Motor neuron (in vitro differentiated cells): ENCODE results near the gene CD99. TPM values are rescaled to one million over a fixed set of nuclear protein-coding genes. Genes with fewer than 3 reads are reported as not detected.

ENCODE experiments used
- ATAC-seq, 8 experiments: fragments of 200-7000 bp; cut with Tn5 transposase; replicated peaks in 6 of 8; 2 replicates each; pipeline ENCODE4 v1.8.0; 2021; ENCODE audit warnings: mild to moderate bottlenecking in 8 of 8, moderate library complexity in 8 of 8
- H3K27ac ChIP-seq, 2 donors: fragments of 250-450 bp; sonication (Bioruptor Pico); 2 replicates each; pipeline ENCODE4 v1.9.0; 2021; ENCODE audit warnings: antibody characterized with exemption in 2 of 2, mild to moderate bottlenecking in 2 of 2, moderate library complexity in 1 of 2
- H3K4me1 ChIP-seq, 2 donors: fragments of 250-450 bp; sonication (Bioruptor Pico); replicated peaks in 1 of 2; 2 replicates each; pipeline ENCODE4 v1.6.1; 2021; ENCODE audit warnings: antibody characterized with exemption in 2 of 2, mild to moderate bottlenecking in 2 of 2, moderate library complexity in 1 of 2
- H3K4me3 ChIP-seq, 5 donors: fragments of 250-450 bp; sonication (Bioruptor Pico); 2 replicates each; pipeline ENCODE4 v1.9.0; 2021; ENCODE audit warnings: antibody characterized with exemption in 5 of 5, mild to moderate bottlenecking in 5 of 5, moderate library complexity in 4 of 5
- WGBS, 10 experiments: fragments of 450-650 bp; shearing (Covaris generic); methylation state at CpG; one replicate each; pipeline ENCODE4 v1.0.0; 2022; 5-methylcytosine and 5-hydroxymethylcytosine counted together
- in situ Hi-C, 9 experiments: fragments of 400-800 bp; cut with MboI; loops; one replicate each; pipeline ENCODE4 v1.15.0; 2021; ENCODE audit warnings: low sequenced_read_pairs in 9 of 9, low pct_unique_long_range_greater_than_20kb in 2 of 9; ENCODE audit not compliant: unreplicated experiment in 9 of 9
- total RNA-seq, 8 experiments: library from RNA; unstranded; fragments of 300-600 nt; gene quantifications; 2 replicates each; pipeline versions ENCODE4 v1.2.3 to v1.2.4, GENCODE V29; 2022

Gene CD99
- total RNA-seq, 8 experiments from 2014 or later: 35.8 to 430 (median 104) TPM

GRCh38 chrX:2781226-2781571, 90.1 kb downstream of the CD99 start:
- Histone ChIP-seq H3K4me1 (peaks cover 0 to 3% of the 10 kb centered on the region in 2 donors), H3K27ac (no peak overlapping the region), H3K4me3 (no peak overlapping the region)
- ATAC-seq: no peak
- WGBS, 10 experiments: 38 to 100% (median 45%) methylated on average over 1 of the region's 1 CpG; no CpG with 5 or more reads in 6 of the 10 experiments
- in situ Hi-C loops: no loop called here

- no peak for ATAC-seq
- no peak overlapping the region for H3K4me3 ChIP-seq
- in situ Hi-C loops: no loop called here
These were observed 90.6 kb downstream of the CD99 start for GRCh38 chrX:2781698-2782097.

GRCh38 chrX:2782171-2782570, 91.1 kb downstream of the CD99 start:
- ATAC-seq: no peak
- H3K4me3 ChIP-seq: no peak overlapping the region
- H3K27ac ChIP-seq: no peak overlapping the region
- WGBS, 10 experiments: 50% methylated on average over 4 of the region's 4 CpGs; no CpG with 5 or more reads in 9 of the 10 experiments
- peaks cover 0 to 3% of the 10 kb centered on the region in 2 donors for H3K4me1 ChIP-seq
- in situ Hi-C loops: no loop called here

More at GRCh38 chrX:2781698-2782097, 90.6 kb downstream of the CD99 start:
- H3K4me1 ChIP-seq: peaks cover 0 to 3% of the 10 kb centered on the region in 2 donors
- H3K27ac ChIP-seq: no peak overlapping the region
- 0 to 100% (median 65%) methylated on average over 1 to 6 of the region's 6 CpGs; no CpG with 5 or more reads in 2 of the 10 experiments for WGBS, 10 experiments

GRCh38 chrX:2782778-2783177, 91.7 kb downstream of the CD99 start:
- in situ Hi-C loops: no loop called here
- Histone ChIP-seq H3K4me3 (no peak overlapping the region), H3K4me1 (peaks cover 0 to 3% of the 10 kb centered on the region in 2 donors), H3K27ac (no peak overlapping the region)
- no peak for ATAC-seq
- 20 to 67% (median 48%) methylated on average over 1 of the region's 4 CpGs; no CpG with 5 or more reads in 6 of the 10 experiments for WGBS, 10 experiments

GRCh38 chrX:2784026-2784425, 92.9 kb downstream of the CD99 start:
- in situ Hi-C loops: no loop called here
- H3K4me1 ChIP-seq: peaks cover 0 to 3% of the 10 kb centered on the region in 2 donors
- H3K27ac ChIP-seq: no peak overlapping the region
- no peak for ATAC-seq
- no peak overlapping the region for H3K4me3 ChIP-seq
- WGBS, 10 experiments: 0 to 84% (median 80%) methylated on average over 1 to 5 of the region's 6 CpGs; no CpG with 5 or more reads in 7 of the 10 experiments

- ATAC-seq: no peak
- H3K4me1 ChIP-seq: peaks cover 0 to 3% of the 10 kb centered on the region in 2 donors
- H3K27ac ChIP-seq: no peak overlapping the region
- H3K4me3 ChIP-seq: no peak overlapping the region
- WGBS, 10 experiments: 33 to 83% methylated on average over 1 to 3 of the region's 4 CpGs; no CpG with 5 or more reads in 8 of the 10 experiments
- in situ Hi-C loops: no loop called here
These were observed 94.4 kb downstream of the CD99 start for GRCh38 chrX:2785538-2785937.

GRCh38 chrX:2788980-2789379, 97.9 kb downstream of the CD99 start:
- H3K4me1 ChIP-seq: no peaks in the 10 kb centered on the region
- 17 to 90% (median 67%) methylated on average over 1 to 4 of the region's 4 CpGs; no CpG with 5 or more reads in 7 of the 10 experiments for WGBS, 10 experiments
- ATAC-seq: no peak
- no peak overlapping the region for H3K4me3 ChIP-seq
- H3K27ac ChIP-seq: no peak overlapping the region
- in situ Hi-C loops: no loop called here

- in situ Hi-C loops: no loop called here
- 74 to 100% (median 83%) methylated on average over 1 to 3 of the region's 3 CpGs; no CpG with 5 or more reads in 3 of the 10 experiments for WGBS, 10 experiments
- Histone ChIP-seq H3K4me3 (no peak overlapping the region), H3K27ac (no peak overlapping the region), H3K4me1 (no peaks in the 10 kb centered on the region)
- no peak for ATAC-seq
These were observed 98.5 kb downstream of the CD99 start for GRCh38 chrX:2789569-2789968.

Other genes starting within 250 kb of the CD99 start
- gene DHRSX, start 190.3 kb upstream of the CD99 start, total RNA-seq: 10 to 100 TPM in 7 of 8 experiments, 1 to 10 TPM in 1; 8.4 to 19.7 (median 13.6) TPM
- gene ZBED1, start 190.3 kb upstream of the CD99 start, total RNA-seq: 10 to 100 TPM; 14.1 to 36.6 (median 23.2) TPM
- gene XG, start 60.7 kb downstream of the CD99 start, total RNA-seq: 10 to 100 TPM in 1 of 8 experiments, 1 to 10 TPM in 1, under 1 TPM in 3, not detected in 3; 0.14 to 15.2 (median 0.90) TPM
- gene GYG2, start 137.6 kb downstream of the CD99 start, total RNA-seq: 10 to 100 TPM in 4 of 8 experiments, 1 to 10 TPM in 4; 1.1 to 63.0 (median 8.9) TPM
- gene ARSD, start 238.0 kb downstream of the CD99 start, total RNA-seq: 10 to 100 TPM in 1 of 8 experiments, 1 to 10 TPM in 7; 2.5 to 23.7 (median 5.8) TPM